Hepatocyte (in vitro differentiated cells): ENCODE results near the gene P3H4. TPM values are rescaled to one million over a fixed set of nuclear protein-coding genes. Genes with fewer than 3 reads are reported as not detected.

ENCODE experiments used
- DNase-seq: peaks from one replicate; pipeline ENCODE4 v3.0.0-alpha.2; 2016; ENCODE audit warnings: low spot score
- H2AFZ ChIP-seq: fragments of 200-600 bp; sonication (generic); 2 replicates; pipeline ENCODE4 v1.6.0; 2016; ENCODE audit warnings: antibody characterized with exemption, mild to moderate bottlenecking
- H3K27ac ChIP-seq: fragments of 200-600 bp; sonication (generic); 2 replicates; pipeline ENCODE4 v1.5.1; 2016; ENCODE audit warnings: mild to moderate bottlenecking
- H3K27me3 ChIP-seq: fragments of 200-600 bp; sonication (generic); 2 replicates; pipeline ENCODE4 v1.6.1; 2016
- H3K36me3 ChIP-seq: fragments of 200-600 bp; sonication (generic); replicated peaks from 2 replicates; pipeline ENCODE4 v1.5.1; 2016; ENCODE audit warnings: low read depth; ENCODE audit not compliant: insufficient read depth
- H3K4me1 ChIP-seq: fragments of 200-600 bp; sonication (generic); 2 replicates; pipeline ENCODE4 v1.5.1; 2016; ENCODE audit warnings: mild to moderate bottlenecking, moderate library complexity; ENCODE audit not compliant: insufficient read depth
- H3K4me2 ChIP-seq: fragments of 200-600 bp; sonication (generic); 2 replicates; pipeline ENCODE4 v1.6.0; 2016
- H3K4me3 ChIP-seq: fragments of 200-600 bp; sonication (generic); 2 replicates; pipeline ENCODE4 v1.5.1; 2016; ENCODE audit warnings: mild to moderate bottlenecking
- H3K79me2 ChIP-seq: fragments of 200-600 bp; sonication (generic); 2 replicates; pipeline ENCODE4 v1.6.0; 2017; ENCODE audit warnings: mild to moderate bottlenecking
- H3K9me2 ChIP-seq: fragments of 200-600 bp; sonication (generic); replicated peaks from 2 replicates; pipeline ENCODE4 v1.6.0; 2017; ENCODE audit warnings: mild to moderate bottlenecking; ENCODE audit not compliant: insufficient read depth
- H3K9me3 ChIP-seq: fragments of 200-600 bp; sonication (generic); 2 replicates; pipeline ENCODE4 v1.5.1; 2016; ENCODE audit warnings: low read depth, mild to moderate bottlenecking
- H4K20me1 ChIP-seq: fragments of 200-600 bp; sonication (generic); 2 replicates; pipeline ENCODE4 v1.6.0; 2016; ENCODE audit warnings: mild to moderate bottlenecking; ENCODE audit not compliant: insufficient read depth, poor library complexity, severe bottlenecking
- EZH2 ChIP-seq: fragments of 200-600 bp; sonication (generic); IDR thresholded peaks from 2 replicates; pipeline ENCODE4 v1.6.1; 2016; ENCODE audit warnings: antibody characterized with exemption, mild to moderate bottlenecking, borderline replicate concordance
- EZH2phosphoT487 ChIP-seq: fragments of 200-600 bp; sonication (generic); IDR thresholded peaks from one replicate; pipeline ENCODE4 v1.6.1; 2018; ENCODE audit warnings: antibody characterized with exemption, mild to moderate bottlenecking, low read depth, moderate library complexity; ENCODE audit not compliant: unreplicated experiment, severe bottlenecking
- WGBS: methylation state at CpG from one replicate; pipeline ENCODE4 v1.1.6; 2016; ENCODE audit warnings: low lambda C conversion rate; ENCODE audit errors: missing lambda C conversion rate; 5-methylcytosine and 5-hydroxymethylcytosine counted together
- polyA plus RNA-seq: library from polyadenylated mRNA; unstranded; fragments of >200 nt; fragmentation: Nextera tagmentation; extraction: Ambion mirVana; gene quantifications from 2 replicates; pipeline ENCODE4 v1.2.1, GENCODE V29; 2016
- total RNA-seq: library from RNA; depleted of rRNA; stranded (reverse); fragments of >200 nt; gene quantifications from 2 replicates; pipeline ENCODE4 v1.2.3, GENCODE V29; 2014
- TF ChIP-seq, protein P1 (sequence below): fragments of 200-600 bp; sonication (generic); IDR thresholded peaks from 2 replicates; pipeline ENCODE4 v1.5.1; 2016; ENCODE audit warnings: antibody characterized with exemption, mild to moderate bottlenecking; ENCODE audit not compliant: poor library complexity

Gene P3H4
- total and polyA plus RNA-seq, 2 experiments from 2014 or later, result 62.6 to 110 TPM

DNA sequence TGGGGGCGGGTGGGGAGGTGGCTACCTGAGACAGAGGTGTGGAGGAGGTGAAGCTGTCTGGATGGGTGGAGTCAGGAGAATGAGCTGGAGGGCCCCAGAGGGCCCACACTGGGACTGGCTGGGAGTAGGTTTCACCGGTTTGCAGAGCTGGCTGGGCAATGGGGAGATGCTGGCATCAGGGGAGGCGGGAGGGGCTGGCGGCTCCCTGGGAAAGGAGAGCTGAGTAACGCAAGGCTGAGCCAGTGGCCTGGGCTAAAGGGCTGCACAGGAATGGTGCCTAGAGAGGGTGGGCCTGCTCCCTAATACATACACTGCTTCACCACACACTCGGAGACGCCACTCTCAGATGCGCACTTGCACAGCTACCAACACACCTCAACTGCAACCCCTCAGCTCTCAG lies 12.4 kb downstream of the P3H4 start:
- Histone ChIP-seq H3K36me3 (no peaks in the 10 kb centered on the region), H3K9me3 (no peaks in the 10 kb centered on the region), H3K27me3 (no peaks in the 10 kb centered on the region), H3K4me1 (peaks cover 31% of the 10 kb centered on the region), H2AFZ (no peak overlapping the region), H3K79me2 (no peaks in the 10 kb centered on the region), H3K9me2 (no peaks in the 10 kb centered on the region), H3K27ac (peak overlapping the region; percentile 98), H3K4me2 (no peak overlapping the region), H4K20me1 (no peaks in the 10 kb centered on the region), H3K4me3 (no peak overlapping the region)
- TF ChIP-seq, protein P1, sequence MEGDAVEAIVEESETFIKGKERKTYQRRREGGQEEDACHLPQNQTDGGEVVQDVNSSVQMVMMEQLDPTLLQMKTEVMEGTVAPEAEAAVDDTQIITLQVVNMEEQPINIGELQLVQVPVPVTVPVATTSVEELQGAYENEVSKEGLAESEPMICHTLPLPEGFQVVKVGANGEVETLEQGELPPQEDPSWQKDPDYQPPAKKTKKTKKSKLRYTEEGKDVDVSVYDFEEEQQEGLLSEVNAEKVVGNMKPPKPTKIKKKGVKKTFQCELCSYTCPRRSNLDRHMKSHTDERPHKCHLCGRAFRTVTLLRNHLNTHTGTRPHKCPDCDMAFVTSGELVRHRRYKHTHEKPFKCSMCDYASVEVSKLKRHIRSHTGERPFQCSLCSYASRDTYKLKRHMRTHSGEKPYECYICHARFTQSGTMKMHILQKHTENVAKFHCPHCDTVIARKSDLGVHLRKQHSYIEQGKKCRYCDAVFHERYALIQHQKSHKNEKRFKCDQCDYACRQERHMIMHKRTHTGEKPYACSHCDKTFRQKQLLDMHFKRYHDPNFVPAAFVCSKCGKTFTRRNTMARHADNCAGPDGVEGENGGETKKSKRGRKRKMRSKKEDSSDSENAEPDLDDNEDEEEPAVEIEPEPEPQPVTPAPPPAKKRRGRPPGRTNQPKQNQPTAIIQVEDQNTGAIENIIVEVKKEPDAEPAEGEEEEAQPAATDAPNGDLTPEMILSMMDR, result no peak
- no peak for TF ChIP-seq EZH2
- TF ChIP-seq EZH2phosphoT487, result no peak
- 94% methylated on average over 7 of the region's 8 CpGs for WGBS
- DNase-seq, result no peak

DNA sequence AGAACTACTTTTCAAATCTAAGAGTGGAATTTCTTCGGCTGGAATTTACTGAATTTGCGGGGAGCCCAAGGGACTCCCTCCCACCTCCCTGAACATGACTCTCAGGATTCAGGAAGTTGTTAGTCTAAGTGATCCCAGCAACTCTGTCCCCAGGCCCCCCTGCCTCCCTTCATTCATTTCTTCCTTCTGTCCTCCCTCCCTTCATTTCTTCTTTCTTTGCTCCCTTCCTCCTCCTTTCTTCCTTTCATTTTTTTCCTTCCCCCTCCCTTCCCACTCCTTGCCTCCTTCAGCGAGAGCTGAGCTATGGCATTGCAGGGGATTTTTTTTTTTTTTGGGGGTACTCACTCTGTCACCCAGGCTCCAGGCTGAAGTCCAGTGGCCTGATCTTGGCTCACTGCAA lies 14.4 kb downstream of the P3H4 start:
- Histone ChIP-seq H3K4me3 (no peak overlapping the region), H3K79me2 (no peaks in the 10 kb centered on the region), H2AFZ (no peak overlapping the region), H3K9me2 (no peaks in the 10 kb centered on the region), H3K36me3 (no peaks in the 10 kb centered on the region), H3K4me1 (peaks cover 43% of the 10 kb centered on the region), H3K27me3 (no peaks in the 10 kb centered on the region), H3K4me2 (no peak overlapping the region), H3K27ac (no peak overlapping the region), H4K20me1 (no peaks in the 10 kb centered on the region), H3K9me3 (no peaks in the 10 kb centered on the region)
- 82% methylated on average over 3 of the region's 3 CpGs for WGBS
- peak; percentile 4 for DNase-seq
- TF ChIP-seq EZH2 (no peak), EZH2phosphoT487 (no peak)
- TF ChIP-seq, protein P1, result no peak

DNA sequence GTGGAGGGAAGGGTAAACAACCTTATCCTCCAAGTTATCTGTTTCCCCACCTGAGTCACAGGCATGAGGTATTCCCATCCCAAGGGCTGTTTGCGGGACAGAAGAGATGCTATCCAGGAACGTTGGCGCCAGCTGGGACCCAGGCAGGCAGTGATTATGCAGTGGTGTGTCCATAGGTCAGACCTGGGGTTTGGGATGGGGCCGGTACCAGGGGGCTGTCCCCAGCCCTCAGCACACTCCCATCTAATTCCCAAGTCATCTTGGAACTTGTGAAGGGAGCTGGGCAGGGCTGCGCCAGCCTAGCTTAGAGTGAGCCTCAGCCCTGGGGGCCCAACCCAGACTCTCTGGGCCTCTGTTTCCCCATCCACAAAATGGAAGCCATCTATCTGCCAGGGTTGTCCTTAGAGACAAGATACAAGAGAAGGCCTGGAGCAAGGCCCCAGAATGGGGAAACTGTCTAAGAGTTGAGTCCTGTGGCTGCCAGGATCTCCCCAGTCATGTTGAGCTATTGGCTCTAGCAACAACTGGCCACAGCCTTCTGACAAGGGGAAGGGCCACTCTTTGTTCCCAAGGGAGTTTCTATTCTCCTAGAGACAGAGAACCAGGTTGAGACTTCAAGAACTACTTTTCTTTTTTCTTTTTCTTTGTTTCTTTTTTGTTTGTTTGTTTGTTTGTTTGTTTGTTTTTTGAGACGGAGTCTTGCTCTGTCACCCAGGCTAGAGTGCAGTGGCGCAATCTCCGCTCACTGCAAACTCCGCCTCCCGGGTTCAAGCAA lies 15.4 kb downstream of the P3H4 start:
- peak; percentile 73 for DNase-seq

More for the DNA sequence above, 15.4 kb downstream of the P3H4 start:
- H3K27ac ChIP-seq, result peak overlapping the region; percentile 97
- no peaks in the 10 kb centered on the region for H3K9me2 ChIP-seq
- no peaks in the 10 kb centered on the region for H3K9me3 ChIP-seq
- H3K27me3 ChIP-seq, result no peaks in the 10 kb centered on the region
- H3K4me1 ChIP-seq, result peaks cover 49% of the 10 kb centered on the region
- H3K79me2 ChIP-seq, result no peaks in the 10 kb centered on the region
- H3K4me3 ChIP-seq, result no peak overlapping the region
- TF ChIP-seq EZH2, result no peak
- no peak for TF ChIP-seq EZH2phosphoT487
- TF ChIP-seq, protein P1, result no peak
- H3K36me3 ChIP-seq, result no peaks in the 10 kb centered on the region
- 78% methylated on average over 10 of the region's 10 CpGs for WGBS
- H2AFZ ChIP-seq, result no peak overlapping the region
- H3K4me2 ChIP-seq, result no peak overlapping the region
- no peaks in the 10 kb centered on the region for H4K20me1 ChIP-seq
